Activated naive CD8-positive, alpha-beta T cell treated with anti-CD3 and anti-CD28 coated beads, Interleukin-2, amount 50 U/mL, for 24 hours (primary cell): ENCODE measurements around the gene MARCO.

Source experiments
- ATAC-seq: fragments of 150-1000 bp; cut with Tn5 transposase; one replicate; pipeline ENCODE4 v1.10.0; 2021
- DNase-seq: peaks from one replicate; pipeline ENCODE4 v3.0.0; 2021
- H3K27ac Mint-ChIP-seq: one replicate; pipeline ENCODE4 v1.8.0; 2021; ENCODE audit warnings: mild to moderate bottlenecking, mixed read lengths
- H3K27me3 Mint-ChIP-seq: one replicate; pipeline ENCODE4 v1.8.0; 2021; ENCODE audit warnings: mixed read lengths
- H3K36me3 Mint-ChIP-seq: one replicate; pipeline ENCODE4 v1.8.0; 2021; ENCODE audit warnings: low read depth, mixed read lengths
- H3K4me1 Mint-ChIP-seq: one replicate; pipeline ENCODE4 v1.8.0; 2021; ENCODE audit warnings: mixed read lengths
- H3K4me3 Mint-ChIP-seq: one replicate; pipeline ENCODE4 v1.8.0; 2021; ENCODE audit warnings: mild to moderate bottlenecking, moderate library complexity, mixed read lengths
- H3K9me3 Mint-ChIP-seq: one replicate; pipeline ENCODE4 v1.8.0; 2021; ENCODE audit warnings: mixed read lengths

MARCO gene

GRCh38 chr2:118942031-118942430, at the start of gene MARCO:
TSS of gene MARCO (plus strand) at chr2:118942194. CDS start at chr2:118942301, 107 bp downstream.
- Mint-ChIP-seq H3K36me3 (no peaks in the 10 kb centered on the region), H3K4me1 (peaks cover 7% of the 10 kb centered on the region), H3K9me3 (no peaks in the 10 kb centered on the region), H3K27ac (no peak within 1 kb of the TSS), H3K27me3 (peaks cover 1% of the 10 kb centered on the region), H3K4me3 (no peak within 1 kb of the TSS)
- ATAC-seq = no peak
- no peak for DNase-seq

GRCh38 chr2:118893100-118893499, 48.9 kb upstream of the MARCO start:
- Mint-ChIP-seq H3K36me3 (no peaks in the 10 kb centered on the region), H3K4me1 (no peaks in the 10 kb centered on the region), H3K4me3 (no peak overlapping the region), H3K27ac (no peak overlapping the region), H3K27me3 (no peaks in the 10 kb centered on the region), H3K9me3 (peaks cover 9% of the 10 kb centered on the region)
- ATAC-seq = no peak
- no peak for DNase-seq

- peak; percentile 40 for ATAC-seq
- H3K36me3 Mint-ChIP-seq = peaks cover 1% of the 10 kb centered on the region
- peaks cover 27% of the 10 kb centered on the region for H3K4me1 Mint-ChIP-seq
- H3K4me3 Mint-ChIP-seq = no peak overlapping the region
- H3K9me3 Mint-ChIP-seq = peaks cover 8% of the 10 kb centered on the region
- peak overlapping the region; percentile 31 for H3K27ac Mint-ChIP-seq
- DNase-seq = no peak
- no peaks in the 10 kb centered on the region for H3K27me3 Mint-ChIP-seq
Measured at GRCh38 chr2:118902266-118903028, 39.5 kb upstream of the MARCO start.

GRCh38 chr2:118903029-118903351, 39.0 kb upstream of the MARCO start:
- peaks cover 8% of the 10 kb centered on the region for H3K9me3 Mint-ChIP-seq
- no peak overlapping the region for H3K4me3 Mint-ChIP-seq
- H3K27ac Mint-ChIP-seq = peak overlapping the region; percentile 31
- peaks cover 1% of the 10 kb centered on the region for H3K36me3 Mint-ChIP-seq
- no peak for DNase-seq
- no peak for ATAC-seq
- H3K4me1 Mint-ChIP-seq = peaks cover 27% of the 10 kb centered on the region
- no peaks in the 10 kb centered on the region for H3K27me3 Mint-ChIP-seq

GRCh38 chr2:118903551-118904479, 38.2 kb upstream of the MARCO start:
- Mint-ChIP-seq H3K4me3 (no peak overlapping the region), H3K9me3 (peaks cover 8% of the 10 kb centered on the region), H3K27me3 (no peaks in the 10 kb centered on the region), H3K4me1 (peaks cover 27% of the 10 kb centered on the region), H3K27ac (no peak overlapping the region), H3K36me3 (peaks cover 1% of the 10 kb centered on the region)
- ATAC-seq (no peak), DNase-seq (no peak)

GRCh38 chr2:118905206-118905605, 36.8 kb upstream of the MARCO start:
- no peak for ATAC-seq
- DNase-seq = no peak
- Mint-ChIP-seq H3K9me3 (peaks cover 8% of the 10 kb centered on the region), H3K27ac (no peak overlapping the region), H3K27me3 (no peaks in the 10 kb centered on the region), H3K4me3 (no peak overlapping the region), H3K36me3 (peaks cover 1% of the 10 kb centered on the region), H3K4me1 (peaks cover 27% of the 10 kb centered on the region)

- H3K9me3 Mint-ChIP-seq = peaks cover 8% of the 10 kb centered on the region
- H3K36me3 Mint-ChIP-seq = peaks cover 1% of the 10 kb centered on the region
- DNase-seq (no peak), ATAC-seq (no peak)
- H3K4me3 Mint-ChIP-seq = no peak overlapping the region
- no peaks in the 10 kb centered on the region for H3K27me3 Mint-ChIP-seq
- H3K4me1 Mint-ChIP-seq = peaks cover 27% of the 10 kb centered on the region
- H3K27ac Mint-ChIP-seq = no peak overlapping the region
Measured at GRCh38 chr2:118906186-118906585, 35.8 kb upstream of the MARCO start.

GRCh38 chr2:118907759-118908158, 34.2 kb upstream of the MARCO start:
- no peaks in the 10 kb centered on the region for H3K36me3 Mint-ChIP-seq
- DNase-seq (no peak), ATAC-seq (no peak)
- peaks cover 15% of the 10 kb centered on the region for H3K4me1 Mint-ChIP-seq
- no peak overlapping the region for H3K4me3 Mint-ChIP-seq
- H3K27me3 Mint-ChIP-seq = no peaks in the 10 kb centered on the region
- no peak overlapping the region for H3K27ac Mint-ChIP-seq
- peaks cover 4% of the 10 kb centered on the region for H3K9me3 Mint-ChIP-seq

GRCh38 chr2:118909191-118909590, 32.8 kb upstream of the MARCO start:
- Mint-ChIP-seq H3K27me3 (no peaks in the 10 kb centered on the region), H3K36me3 (no peaks in the 10 kb centered on the region), H3K4me3 (no peak overlapping the region), H3K27ac (no peak overlapping the region), H3K9me3 (peaks cover 4% of the 10 kb centered on the region), H3K4me1 (peaks cover 2% of the 10 kb centered on the region)
- ATAC-seq (no peak), DNase-seq (no peak)

- no peak overlapping the region for H3K27ac Mint-ChIP-seq
- no peaks in the 10 kb centered on the region for H3K36me3 Mint-ChIP-seq
Measured at GRCh38 chr2:118911166-118911856, 30.7 kb upstream of the MARCO start.

GRCh38 chr2:118911936-118912335, 30.1 kb upstream of the MARCO start:
- H3K4me1 Mint-ChIP-seq = no peaks in the 10 kb centered on the region
- ATAC-seq (no peak), DNase-seq (no peak)
- no peaks in the 10 kb centered on the region for H3K27me3 Mint-ChIP-seq
- no peak overlapping the region for H3K27ac Mint-ChIP-seq
- H3K9me3 Mint-ChIP-seq = peaks cover 4% of the 10 kb centered on the region
- no peaks in the 10 kb centered on the region for H3K36me3 Mint-ChIP-seq
- H3K4me3 Mint-ChIP-seq = no peak overlapping the region

More at GRCh38 chr2:118911166-118911856, 30.7 kb upstream of the MARCO start:
- Mint-ChIP-seq H3K4me1 (no peaks in the 10 kb centered on the region), H3K27me3 (no peaks in the 10 kb centered on the region), H3K4me3 (no peak overlapping the region), H3K9me3 (peaks cover 4% of the 10 kb centered on the region)
- DNase-seq (no peak), ATAC-seq (no peak)

- Mint-ChIP-seq H3K36me3 (no peaks in the 10 kb centered on the region), H3K4me3 (no peak overlapping the region)
- ATAC-seq = no peak
Measured at GRCh38 chr2:118913131-118913802, 28.7 kb upstream of the MARCO start.

GRCh38 chr2:118913803-118914645, 28.0 kb upstream of the MARCO start:
- Mint-ChIP-seq H3K27me3 (no peaks in the 10 kb centered on the region), H3K4me1 (no peaks in the 10 kb centered on the region), H3K36me3 (no peaks in the 10 kb centered on the region), H3K4me3 (no peak overlapping the region), H3K27ac (no peak overlapping the region), H3K9me3 (no peaks in the 10 kb centered on the region)
- DNase-seq (no peak), ATAC-seq (no peak)

More at GRCh38 chr2:118913131-118913802, 28.7 kb upstream of the MARCO start:
- no peaks in the 10 kb centered on the region for H3K9me3 Mint-ChIP-seq
- no peaks in the 10 kb centered on the region for H3K27me3 Mint-ChIP-seq
- no peak for DNase-seq
- H3K27ac Mint-ChIP-seq = no peak overlapping the region
- H3K4me1 Mint-ChIP-seq = no peaks in the 10 kb centered on the region
